Spinal cord (tissue), 10 donors: ENCODE results near the gene PEPD. TPM values are rescaled to one million over a fixed set of nuclear protein-coding genes. Genes with fewer than 3 reads are reported as not detected.

Source experiments
- DNase-seq, 6 donors: peaks; one replicate each; pipeline versions ENCODE4 v3.0.0 to v3.0.0-alpha.2; 2013 to 2015; ENCODE audit warnings: low spot score in 6 of 6, low read depth in 4 of 6
- H3K27ac ChIP-seq: one replicate; pipeline ENCODE4 v1.5.1; 2013; ENCODE audit warnings: low read depth, low read length, control low read depth
- H3K27me3 ChIP-seq: one replicate; pipeline ENCODE4 v1.6.1; 2013; ENCODE audit warnings: low read length; ENCODE audit not compliant: control insufficient read depth, insufficient read depth
- H3K36me3 ChIP-seq: one replicate; pipeline ENCODE4 v1.6.1; 2013; ENCODE audit warnings: low read length; ENCODE audit not compliant: control insufficient read depth, insufficient read depth
- H3K4me1 ChIP-seq: one replicate; pipeline ENCODE4 v1.6.1; 2013; ENCODE audit warnings: low read length; ENCODE audit not compliant: control insufficient read depth, insufficient read depth
- H3K4me3 ChIP-seq: one replicate; pipeline ENCODE4 v1.5.1; 2013; ENCODE audit warnings: low read depth, low read length, control low read depth
- H3K9me3 ChIP-seq: one replicate; pipeline ENCODE4 v1.6.1; 2013; ENCODE audit warnings: low read length; ENCODE audit not compliant: control insufficient read depth, insufficient read depth
- WGBS: methylation state at CpG from one replicate; pipeline ENCODE4 v1.1.5; 2013; ENCODE audit warnings: missing lambda C conversion rate; ENCODE audit not compliant: insufficient coverage; 5-methylcytosine and 5-hydroxymethylcytosine counted together
- polyA plus RNA-seq, 2 donors: library from polyadenylated mRNA; unstranded; fragments of 120-200 nt; gene quantifications; one replicate each; pipeline ENCODE4 v1.2.1, GENCODE V29; 2013; ENCODE audit not compliant: insufficient read length in 2 of 2
- total RNA-seq, 2 donors: library from RNA; depleted of rRNA in 1 of 2; stranded (reverse); fragments of 120-200 nt in 1 of 2; fragments of >200 nt in 1 of 2; gene quantifications; one replicate each; pipeline versions ENCODE4 v1.2.3 to v1.2.4, GENCODE V29; 2013 to 2014
- donor health status: healthy.

Gene PEPD
- total and polyA plus RNA-seq, 4 donors: 30.0 to 62.6 (median 48.6) TPM

DNA sequence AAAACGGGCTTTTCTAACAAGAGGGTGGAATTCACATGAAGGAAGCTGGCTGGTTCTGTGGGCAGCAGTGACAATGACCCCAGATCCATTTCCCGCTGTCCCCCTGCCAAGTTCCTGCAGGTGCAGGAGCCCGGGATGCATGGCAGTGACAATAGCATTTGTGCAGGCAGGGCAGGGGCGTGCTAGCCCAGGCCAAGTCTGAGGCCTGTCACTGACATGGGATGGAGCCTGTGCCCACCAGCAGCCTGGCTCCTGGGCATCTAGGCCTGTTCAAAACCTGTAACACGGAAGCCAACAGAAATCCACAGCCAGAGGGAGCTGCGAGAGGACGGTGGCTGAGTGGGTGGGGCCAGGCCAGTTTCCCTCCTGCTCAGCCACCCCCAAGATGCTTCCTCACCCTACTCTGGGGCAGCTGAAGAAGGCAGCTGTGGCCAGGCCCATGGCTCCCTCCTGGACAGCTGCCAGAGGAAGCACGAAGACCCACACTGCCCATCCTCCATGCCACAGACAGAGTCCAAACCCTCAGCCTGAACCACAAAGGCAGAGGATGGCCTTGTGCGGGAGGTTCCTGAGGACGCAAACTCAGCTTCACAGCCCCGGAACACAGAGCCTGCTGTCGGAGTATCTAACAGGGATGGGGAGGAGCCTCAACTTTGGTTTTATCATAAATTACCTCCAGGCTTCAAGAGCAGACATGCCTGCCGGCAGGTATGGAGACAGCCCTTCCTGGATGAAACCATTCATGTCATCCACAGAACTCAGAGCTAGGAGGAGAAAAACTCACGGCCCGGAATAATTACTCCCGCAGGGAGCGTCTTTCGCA is 74.0 kb downstream of the PEPD start:
- H3K27ac ChIP-seq: no peak overlapping the region
- no peak for DNase-seq
- H3K27me3 ChIP-seq: no peaks in the 10 kb centered on the region
- WGBS: 53% methylated on average over 8 of the region's 18 CpGs
- no peak overlapping the region for H3K4me3 ChIP-seq
- H3K9me3 ChIP-seq: no peaks in the 10 kb centered on the region
- peaks cover 20% of the 10 kb centered on the region for H3K36me3 ChIP-seq
- peaks cover 13% of the 10 kb centered on the region for H3K4me1 ChIP-seq

GRCh38 chr19:33446330-33447293 is 75.0 kb downstream of the PEPD start:
- Histone ChIP-seq H3K27ac (no peak overlapping the region), H3K27me3 (no peaks in the 10 kb centered on the region), H3K9me3 (no peaks in the 10 kb centered on the region), H3K4me1 (peaks cover 13% of the 10 kb centered on the region), H3K4me3 (no peak overlapping the region), H3K36me3 (peaks cover 22% of the 10 kb centered on the region)
- DNase-seq: no peak
- 93% methylated on average over 20 of the region's 23 CpGs for WGBS

DNA sequence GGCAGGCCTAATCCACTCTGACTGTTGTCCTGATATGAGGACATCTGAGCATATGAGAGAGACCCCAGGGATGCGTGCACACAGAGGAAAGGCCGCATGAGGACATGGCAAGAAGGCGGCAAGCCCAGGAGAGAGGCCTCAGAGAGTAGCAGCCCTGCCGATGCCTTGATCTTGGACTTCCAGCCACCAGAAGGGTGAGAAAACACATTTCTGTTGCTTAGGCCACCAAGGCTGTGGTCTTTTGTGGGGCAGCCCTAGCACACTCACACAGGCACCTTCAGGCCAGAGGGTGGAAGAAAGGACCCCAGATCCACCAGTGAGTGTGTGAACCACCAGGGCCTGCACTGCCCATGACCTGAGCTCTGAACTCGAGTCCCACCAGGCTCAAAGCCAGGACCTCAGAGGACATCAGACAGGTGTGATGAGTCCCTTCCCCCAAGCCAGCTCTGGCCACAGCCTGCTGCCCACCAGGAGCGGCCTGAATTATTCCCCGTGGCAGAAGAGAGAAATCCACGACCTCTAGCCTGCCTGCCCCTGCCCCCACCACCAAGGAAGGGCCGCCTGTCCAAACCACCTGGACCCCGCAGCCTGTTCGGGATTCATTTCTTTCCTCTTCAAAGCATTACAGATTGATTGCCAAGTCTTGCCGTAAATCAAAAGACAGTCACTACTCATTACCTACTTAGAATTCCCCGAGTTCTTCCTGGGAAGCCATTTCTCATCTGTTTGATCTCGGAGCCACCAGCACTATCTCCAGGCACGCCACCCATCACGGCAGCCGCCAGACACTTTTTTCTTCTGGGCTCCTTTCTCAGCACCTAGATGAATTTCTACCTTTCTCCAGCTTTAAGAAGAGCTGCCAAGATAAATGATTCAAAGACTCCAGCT is 75.9 kb downstream of the PEPD start:
- no peaks in the 10 kb centered on the region for H3K9me3 ChIP-seq
- no peaks in the 10 kb centered on the region for H3K27me3 ChIP-seq
- H3K4me1 ChIP-seq: peaks cover 13% of the 10 kb centered on the region
- no peak overlapping the region for H3K27ac ChIP-seq
- WGBS: 90% methylated on average over 17 of the region's 17 CpGs
- no peak for DNase-seq
- peaks cover 28% of the 10 kb centered on the region for H3K36me3 ChIP-seq
- H3K4me3 ChIP-seq: no peak overlapping the region

DNA sequence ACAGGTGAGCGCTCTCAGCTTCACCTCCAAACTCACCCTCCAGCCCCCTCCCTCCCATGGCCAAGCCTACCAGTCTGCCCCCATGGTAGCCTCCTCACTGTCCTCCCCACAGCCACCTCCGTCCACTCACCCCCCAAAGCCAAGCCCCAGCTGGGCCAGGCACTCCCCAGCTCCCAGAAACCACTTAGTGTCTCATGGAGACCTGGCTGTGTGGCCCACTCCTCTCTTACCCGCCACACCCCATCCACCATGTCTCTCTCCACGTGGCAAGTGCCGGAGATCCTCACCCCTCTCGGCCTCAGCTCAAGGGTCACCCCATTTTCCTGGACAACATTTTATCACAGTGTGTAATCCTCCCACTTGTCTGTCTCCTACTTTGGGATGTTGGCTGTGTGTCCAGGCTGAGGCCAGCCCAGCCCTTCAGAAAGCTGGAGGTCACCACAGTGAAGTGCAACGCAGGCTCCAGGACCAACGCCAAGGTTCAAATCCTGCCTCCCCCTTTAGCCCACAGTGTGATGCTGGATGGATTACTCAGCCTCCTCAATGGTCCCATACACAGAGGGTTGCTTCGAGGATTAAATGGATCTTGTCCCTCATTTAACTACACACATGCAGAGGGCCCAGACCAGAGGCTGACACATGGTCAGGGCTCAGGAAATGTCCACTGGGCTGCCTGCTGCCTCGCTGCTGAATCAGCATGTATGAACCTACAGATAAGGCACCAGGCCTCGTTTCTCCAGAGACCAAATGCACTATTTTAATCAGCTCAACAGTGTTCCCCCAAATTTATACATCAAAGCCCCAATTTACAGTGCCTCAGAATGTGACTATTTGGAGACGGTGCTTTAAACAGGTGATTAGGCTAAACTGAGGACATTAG is 76.8 kb downstream of the PEPD start:
- no peaks in the 10 kb centered on the region for H3K9me3 ChIP-seq
- H3K27ac ChIP-seq: no peak overlapping the region
- WGBS: 92% methylated on average over 11 of the region's 12 CpGs
- no peak for DNase-seq
- no peak overlapping the region for H3K4me3 ChIP-seq
- H3K4me1 ChIP-seq: peaks cover 13% of the 10 kb centered on the region
- no peaks in the 10 kb centered on the region for H3K27me3 ChIP-seq
- H3K36me3 ChIP-seq: peaks cover 29% of the 10 kb centered on the region

DNA sequence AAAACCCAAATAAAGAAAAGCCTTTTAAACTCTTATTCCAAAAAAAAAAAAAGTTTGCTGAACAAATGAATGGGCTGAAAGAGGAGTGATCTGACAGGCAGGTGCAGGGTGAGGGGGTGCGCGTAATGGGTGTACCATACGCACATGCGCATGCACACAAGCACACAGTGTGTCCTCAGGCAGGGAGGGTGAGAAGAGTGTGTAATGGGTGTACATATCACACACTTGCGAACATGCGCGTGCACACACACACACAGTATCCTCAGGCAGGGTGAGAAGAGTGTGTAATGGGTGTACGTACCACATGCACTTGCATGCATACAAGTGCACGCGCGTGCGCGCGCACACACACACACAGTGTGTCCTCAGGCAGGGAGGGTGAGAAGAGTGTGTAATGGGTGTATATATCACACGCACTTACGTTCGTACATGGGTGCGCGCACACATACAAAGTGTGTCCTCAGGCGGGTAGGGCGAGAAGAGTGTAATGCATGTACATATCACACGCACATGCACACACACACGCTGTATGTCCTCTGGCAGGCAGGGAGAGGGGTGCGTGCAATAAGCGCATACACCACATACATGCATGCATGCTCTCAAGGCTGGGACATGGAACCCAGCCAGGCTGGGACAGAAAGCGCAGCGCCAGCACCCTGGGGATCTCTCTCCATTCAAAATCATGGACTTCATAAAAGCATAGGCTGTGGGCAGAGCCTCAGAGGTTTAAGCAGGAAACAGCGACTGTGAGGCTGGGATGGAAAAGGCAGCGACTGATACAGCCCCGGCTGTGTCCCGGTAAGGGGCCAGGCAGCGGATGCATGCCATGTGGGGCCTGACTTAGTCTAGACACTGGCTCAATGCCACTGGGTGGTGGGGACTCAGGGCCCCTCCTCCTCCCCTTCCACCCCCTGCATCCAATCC is 77.7 kb downstream of the PEPD start:
- no peak for DNase-seq
- WGBS: 89% methylated on average over 18 of the region's 32 CpGs

GRCh38 chr19:33442706-33443105 is 78.9 kb downstream of the PEPD start:
- peaks cover 16% of the 10 kb centered on the region for H3K4me1 ChIP-seq
- H3K9me3 ChIP-seq: no peaks in the 10 kb centered on the region
- WGBS: 95% methylated on average over 9 of the region's 9 CpGs
- H3K27me3 ChIP-seq: no peaks in the 10 kb centered on the region
- DNase-seq: no peak
- peaks cover 28% of the 10 kb centered on the region for H3K36me3 ChIP-seq
- H3K4me3 ChIP-seq: no peak overlapping the region
- H3K27ac ChIP-seq: no peak overlapping the region

More for the DNA sequence above, 77.7 kb downstream of the PEPD start:
- Histone ChIP-seq H3K9me3 (no peaks in the 10 kb centered on the region), H3K27ac (no peak overlapping the region), H3K4me3 (no peak overlapping the region), H3K27me3 (no peaks in the 10 kb centered on the region), H3K36me3 (peaks cover 33% of the 10 kb centered on the region), H3K4me1 (peaks cover 13% of the 10 kb centered on the region)

- WGBS: 100% methylated on average over 1 of the region's 3 CpGs
- Histone ChIP-seq H3K9me3 (no peaks in the 10 kb centered on the region), H3K4me3 (no peak overlapping the region), H3K36me3 (peaks cover 26% of the 10 kb centered on the region), H3K27ac (no peak overlapping the region), H3K4me1 (peaks cover 18% of the 10 kb centered on the region), H3K27me3 (no peaks in the 10 kb centered on the region)
- DNase-seq: no peak
Observed at GRCh38 chr19:33441828-33442227, 79.8 kb downstream of the PEPD start.

- Histone ChIP-seq H3K36me3 (peaks cover 26% of the 10 kb centered on the region), H3K4me3 (no peak overlapping the region), H3K4me1 (peaks cover 21% of the 10 kb centered on the region), H3K9me3 (no peaks in the 10 kb centered on the region), H3K27me3 (no peaks in the 10 kb centered on the region), H3K27ac (no peak overlapping the region)
- WGBS: 95% methylated on average over 11 of the region's 11 CpGs
- no peak for DNase-seq
Observed at GRCh38 chr19:33441277-33441699, 80.3 kb downstream of the PEPD start.
